Activated CD4-positive, alpha-beta T cell treated with anti-CD3 and anti-CD28 coated beads, Interleukin-2, amount 10 ng/mL, durations not matched to agents 7 days and 5 days (primary cell): ENCODE data around the gene LIMS1. TPM values are rescaled to one million over a fixed set of nuclear protein-coding genes. Genes with fewer than 3 reads are reported as not detected.
"Not testable (repeated sequence)": the region's sequence is repeated elsewhere in the genome, so short reads cannot be mapped to it uniquely, and the experiment has no call there.

Experiments
- CTCF ChIA-PET: fragments of 350-600 bp; sonication (Branson Sonifier 250); formaldehyde crosslinking; loops from one replicate; lab custom pipeline; 2021; ENCODE audit warnings: antibody characterized with exemption; lab: Charles Lee
- POLR2A ChIA-PET: fragments of 350-600 bp; sonication (Branson Sonifier 250); formaldehyde crosslinking; loops from one replicate; lab custom pipeline; 2021; ENCODE audit warnings: antibody characterized with exemption; lab: Charles Lee
- DNase-seq: peaks from one replicate; pipeline ENCODE4 v3.0.0-alpha.2; 2020
- H3K27ac Mint-ChIP-seq: one replicate; pipeline ENCODE4 v1.8.0; 2021; ENCODE audit warnings: mild to moderate bottlenecking, moderate library complexity, mixed read lengths
- H3K27me3 Mint-ChIP-seq: one replicate; pipeline ENCODE4 v1.8.0; 2021; ENCODE audit warnings: mixed read lengths
- H3K36me3 Mint-ChIP-seq: one replicate; pipeline ENCODE4 v1.8.0; 2021; ENCODE audit warnings: low read depth, mixed read lengths
- H3K4me1 Mint-ChIP-seq: one replicate; pipeline ENCODE4 v1.8.0; 2021; ENCODE audit warnings: mixed read lengths
- H3K4me3 Mint-ChIP-seq: one replicate; pipeline ENCODE4 v1.8.0; 2021; ENCODE audit warnings: mild to moderate bottlenecking, moderate library complexity, mixed read lengths
- H3K9me3 Mint-ChIP-seq: one replicate; pipeline ENCODE4 v1.8.0; 2021; ENCODE audit warnings: mixed read lengths
- total RNA-seq, 2 experiments: library from RNA; stranded (reverse); gene quantifications; one replicate each; pipeline ENCODE4 v1.2.3, GENCODE V29; 2021

LIMS1 gene, protein sequence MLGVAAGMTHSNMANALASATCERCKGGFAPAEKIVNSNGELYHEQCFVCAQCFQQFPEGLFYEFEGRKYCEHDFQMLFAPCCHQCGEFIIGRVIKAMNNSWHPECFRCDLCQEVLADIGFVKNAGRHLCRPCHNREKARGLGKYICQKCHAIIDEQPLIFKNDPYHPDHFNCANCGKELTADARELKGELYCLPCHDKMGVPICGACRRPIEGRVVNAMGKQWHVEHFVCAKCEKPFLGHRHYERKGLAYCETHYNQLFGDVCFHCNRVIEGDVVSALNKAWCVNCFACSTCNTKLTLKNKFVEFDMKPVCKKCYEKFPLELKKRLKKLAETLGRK
- 10 to 100 TPM; 57.2 to 63.2 TPM for total RNA-seq

DNA sequence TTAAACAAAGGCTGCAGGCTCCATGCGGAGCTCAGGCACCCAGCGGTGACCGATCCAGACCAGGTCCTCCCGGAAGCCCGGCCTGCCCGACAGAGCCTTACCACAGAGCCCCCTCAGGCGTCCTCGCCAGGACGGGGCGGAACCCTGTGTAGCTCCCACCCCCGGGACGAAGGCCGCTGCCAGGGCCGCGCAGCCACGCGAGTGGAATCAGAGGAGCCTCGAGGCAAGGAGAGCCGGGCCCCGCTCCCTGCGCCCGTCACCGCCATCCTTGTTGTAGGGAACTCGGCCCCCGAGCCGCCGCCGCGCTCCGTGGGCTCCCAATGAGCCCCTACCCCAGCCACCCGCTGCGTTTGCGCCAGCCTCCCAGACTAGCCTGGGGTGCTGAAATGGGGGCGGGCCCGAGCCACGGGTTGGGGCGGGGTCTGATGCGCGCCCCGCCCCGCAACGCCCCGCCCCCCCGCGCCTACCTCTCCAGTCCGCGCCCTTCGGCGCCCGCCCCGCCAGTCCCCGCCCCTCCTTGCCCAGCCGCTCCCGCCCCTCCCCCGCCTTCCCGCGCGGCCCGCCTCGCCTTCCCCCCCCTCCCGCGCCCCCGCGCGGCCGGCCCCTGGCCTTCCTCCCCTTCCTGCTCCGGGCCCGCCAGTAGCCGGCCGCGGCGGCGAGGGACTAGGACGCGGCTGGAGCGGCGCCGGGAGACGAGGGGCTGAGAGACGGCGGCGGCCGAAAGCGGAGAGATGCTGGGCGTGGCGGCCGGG lies at the start of gene LIMS1:
TSS of gene LIMS1 (plus strand) at position 639 of the 752 bp plus-strand sequence. CDS start at position 732, 93 bp downstream.
- peak within 1 kb of the TSS; percentile 96 for H3K4me3 Mint-ChIP-seq
- no peaks in the 10 kb centered on the region for H3K27me3 Mint-ChIP-seq
- peak; percentile 89 for DNase-seq
- H3K9me3 Mint-ChIP-seq, result no peaks in the 10 kb centered on the region
- ChIA-PET CTCF (interaction anchor here (0.9 to 1.4 kb wide), 5 partner anchors 8 to 103 kb away, joined by 3 to 7 read pairs (median 3); no protein-coding TSS in a partner anchor), POLR2A (interaction anchor here (0.6 kb wide), 2 partner anchors 43 to 85 kb away, joined by 3 to 5 read pairs; no protein-coding TSS in a partner anchor)
- peaks cover 59% of the 10 kb centered on the region for H3K4me1 Mint-ChIP-seq
- no peaks in the 10 kb centered on the region for H3K36me3 Mint-ChIP-seq
- H3K27ac Mint-ChIP-seq, result peak within 1 kb of the TSS; percentile 96

DNA sequence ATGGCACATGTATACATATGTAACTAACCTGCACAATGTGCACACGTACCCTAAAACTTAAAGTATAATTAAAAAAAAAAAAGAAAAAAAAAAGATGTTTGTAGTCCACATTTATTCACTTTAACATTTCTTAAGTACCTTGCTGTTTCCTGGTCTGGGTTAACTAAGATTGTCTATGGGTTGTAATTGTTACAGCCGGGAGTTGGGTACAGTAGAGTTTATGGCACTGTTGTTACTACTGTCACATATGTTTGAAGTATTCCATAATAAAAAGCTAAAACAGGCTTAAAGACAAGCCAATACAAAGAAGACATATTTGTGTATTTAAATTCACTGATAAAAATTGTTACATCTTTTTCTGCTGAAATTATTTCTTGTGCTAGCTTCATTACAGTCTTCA lies 49.0 kb upstream of the LIMS1 start:
- H3K4me1 Mint-ChIP-seq, result no peaks in the 10 kb centered on the region

DNA sequence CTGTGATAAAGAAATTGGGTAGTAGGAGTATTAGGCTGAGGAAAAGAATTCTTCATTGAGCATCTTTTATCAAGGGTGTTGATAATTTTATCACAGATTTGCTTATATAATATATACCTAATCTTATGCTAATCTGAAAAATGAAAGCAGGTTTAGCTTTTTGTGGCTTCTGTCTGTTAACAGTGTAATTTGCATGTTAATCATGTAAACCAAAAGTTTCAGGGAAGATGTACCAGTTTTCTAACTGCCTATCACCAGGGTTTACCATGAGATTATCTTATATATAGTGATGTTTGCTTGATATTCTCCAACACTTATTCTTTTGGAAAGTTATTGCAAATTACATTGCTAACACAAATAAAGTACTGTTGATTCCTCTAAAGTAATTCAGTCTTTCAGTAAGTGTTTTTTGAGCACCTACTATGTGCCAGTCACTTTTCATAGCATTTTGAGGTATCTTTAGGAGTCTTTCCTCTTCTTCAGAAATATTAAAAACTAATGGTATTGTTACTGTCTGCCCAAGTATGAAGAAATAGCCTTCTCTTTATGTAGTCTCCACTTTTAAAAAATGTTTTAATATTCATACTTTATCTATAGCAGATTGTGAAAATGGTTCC lies 43.7 kb upstream of the LIMS1 start:
- Mint-ChIP-seq H3K4me1 (peaks cover 4% of the 10 kb centered on the region), H3K9me3 (no peaks in the 10 kb centered on the region), H3K27me3 (no peaks in the 10 kb centered on the region), H3K4me3 (no peak overlapping the region), H3K36me3 (peaks cover 45% of the 10 kb centered on the region), H3K27ac (no peak overlapping the region)
- POLR2A ChIA-PET, result no interaction called here
- CTCF ChIA-PET, result no interaction called here
- no peak for DNase-seq

More for the DNA sequence above, 49.0 kb upstream of the LIMS1 start:
- Mint-ChIP-seq H3K27me3 (no peaks in the 10 kb centered on the region), H3K36me3 (peaks cover 48% of the 10 kb centered on the region), H3K4me3 (no peak overlapping the region), H3K9me3 (peaks cover 2% of the 10 kb centered on the region), H3K27ac (no peak overlapping the region)
- DNase-seq, result no peak
- ChIA-PET CTCF (no interaction called here), POLR2A (no interaction called here)

DNA sequence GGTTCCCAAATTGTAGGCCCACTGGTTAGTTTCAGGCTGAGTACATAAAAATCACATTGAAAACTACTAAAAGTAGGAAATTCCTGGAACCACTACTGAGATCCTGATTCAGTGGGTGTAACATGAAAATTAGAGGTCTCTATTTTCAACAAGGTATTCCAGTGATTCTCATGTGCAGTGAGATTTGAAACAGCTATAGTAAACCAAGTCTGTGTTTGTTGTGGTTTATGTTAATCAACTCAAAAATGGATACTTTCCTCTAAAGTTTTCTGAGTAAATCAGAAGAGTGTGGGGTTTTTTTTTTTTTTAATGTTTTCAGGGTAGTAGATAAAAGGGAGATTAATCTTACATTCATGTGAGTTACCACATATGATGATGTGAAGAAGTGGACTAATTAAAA lies 42.4 kb upstream of the LIMS1 start:
- Mint-ChIP-seq H3K27me3 (no peaks in the 10 kb centered on the region), H3K27ac (no peak overlapping the region), H3K4me3 (no peak overlapping the region), H3K36me3 (peaks cover 45% of the 10 kb centered on the region), H3K9me3 (no peaks in the 10 kb centered on the region), H3K4me1 (peaks cover 4% of the 10 kb centered on the region)
- CTCF ChIA-PET, result no interaction called here
- DNase-seq, result no peak
- POLR2A ChIA-PET, result no interaction called here

DNA sequence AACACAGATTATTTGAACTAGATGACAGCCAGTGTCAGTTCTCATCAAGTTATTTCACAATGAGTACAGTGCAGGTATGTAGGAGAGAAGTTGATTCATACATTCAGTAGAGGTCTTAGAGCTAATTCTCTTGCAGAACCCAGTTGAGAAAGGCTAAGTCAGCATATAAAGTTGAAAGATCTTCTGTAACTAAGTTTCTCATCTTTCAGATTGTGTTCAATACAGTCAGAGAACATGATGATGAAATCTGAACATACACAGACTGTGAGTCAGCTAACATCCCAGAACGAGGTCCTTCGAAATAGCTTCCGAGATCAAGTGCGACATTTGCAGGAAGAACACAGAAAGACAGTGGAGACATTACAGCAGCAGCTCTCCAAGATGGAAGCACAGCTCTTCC lies 41.9 kb upstream of the LIMS1 start:
- Mint-ChIP-seq H3K27ac (no peak overlapping the region), H3K27me3 (no peaks in the 10 kb centered on the region), H3K4me1 (peaks cover 4% of the 10 kb centered on the region), H3K36me3 (peaks cover 48% of the 10 kb centered on the region), H3K9me3 (no peaks in the 10 kb centered on the region), H3K4me3 (no peak overlapping the region)
- CTCF ChIA-PET, result no interaction called here
- POLR2A ChIA-PET, result no interaction called here
- DNase-seq, result no peak

DNA sequence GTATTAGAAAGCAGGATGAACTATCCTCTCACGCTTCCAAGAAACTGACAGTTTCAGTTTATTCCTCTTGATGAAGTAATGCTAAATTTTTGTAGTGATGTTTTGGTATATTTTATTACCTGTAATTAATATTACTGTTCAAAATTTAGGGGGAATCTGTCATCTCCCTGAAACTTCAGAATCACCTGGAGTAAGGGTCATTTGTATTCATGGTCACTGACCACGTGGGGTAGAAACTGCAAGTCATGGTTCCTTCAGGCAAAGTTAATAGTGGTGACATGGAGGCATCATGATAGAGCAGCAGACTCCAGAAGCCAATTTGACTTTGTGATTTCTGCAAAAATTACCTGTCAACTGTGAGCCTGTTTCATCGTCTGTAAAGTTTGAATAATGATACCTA lies 38.1 kb upstream of the LIMS1 start:
- peaks cover 48% of the 10 kb centered on the region for H3K36me3 Mint-ChIP-seq
- CTCF ChIA-PET, DNase-seq, H3K27me3 Mint-ChIP-seq, H3K4me3 Mint-ChIP-seq, H3K27ac Mint-ChIP-seq, POLR2A ChIA-PET, H3K4me1 Mint-ChIP-seq, H3K9me3 Mint-ChIP-seq: not testable (repeated sequence)

DNA sequence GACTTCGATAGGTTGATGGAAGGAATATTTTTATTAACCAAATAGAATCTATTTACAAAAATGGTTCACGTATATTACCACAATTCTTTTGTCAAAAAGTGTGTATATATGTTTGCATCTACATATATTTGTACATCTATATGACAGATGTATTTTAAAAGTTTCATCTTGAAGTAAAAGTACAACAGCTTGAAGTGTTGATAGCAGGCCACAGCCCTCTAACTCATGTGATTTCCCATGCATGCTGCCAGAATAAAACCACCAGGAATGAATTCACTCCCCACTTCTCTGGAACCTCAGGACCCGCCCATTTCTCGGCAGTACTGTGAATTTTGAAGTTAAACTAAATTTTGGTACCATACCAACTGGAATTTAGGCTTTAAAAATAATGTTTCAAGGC lies 26.6 kb upstream of the LIMS1 start:
- H3K4me1 Mint-ChIP-seq, DNase-seq, H3K9me3 Mint-ChIP-seq, CTCF ChIA-PET, H3K4me3 Mint-ChIP-seq, POLR2A ChIA-PET, H3K27ac Mint-ChIP-seq, H3K27me3 Mint-ChIP-seq: not testable (repeated sequence)
- H3K36me3 Mint-ChIP-seq, result peaks cover 36% of the 10 kb centered on the region

DNA sequence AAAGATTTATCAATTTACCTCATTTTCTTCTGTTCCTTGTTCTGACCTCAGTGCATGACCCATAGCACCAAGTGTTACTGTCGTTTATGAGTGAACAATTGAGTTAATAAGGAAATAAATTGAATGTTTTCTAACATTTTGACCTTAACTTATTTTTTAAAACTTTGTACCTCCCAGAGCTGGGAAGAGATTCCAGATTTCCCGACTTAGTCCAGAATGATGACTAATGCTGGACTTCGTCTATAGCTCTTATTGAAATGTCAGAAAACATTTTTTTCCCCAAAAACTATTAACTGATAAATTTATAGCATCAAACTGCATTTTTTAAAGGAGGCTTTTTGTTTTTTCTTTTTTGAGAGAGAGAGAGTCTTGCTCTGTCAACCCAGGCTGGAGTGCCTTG lies 21.8 kb upstream of the LIMS1 start:
- H3K9me3 Mint-ChIP-seq, H3K4me3 Mint-ChIP-seq, POLR2A ChIA-PET, DNase-seq, H3K27me3 Mint-ChIP-seq, H3K27ac Mint-ChIP-seq, H3K4me1 Mint-ChIP-seq: not testable (repeated sequence)
- CTCF ChIA-PET, result interaction anchor here (0.7 kb wide), 1 partner anchor 616 kb away, joined by 3 read pairs; no protein-coding TSS in a partner anchor
- peaks cover 10% of the 10 kb centered on the region for H3K36me3 Mint-ChIP-seq

DNA sequence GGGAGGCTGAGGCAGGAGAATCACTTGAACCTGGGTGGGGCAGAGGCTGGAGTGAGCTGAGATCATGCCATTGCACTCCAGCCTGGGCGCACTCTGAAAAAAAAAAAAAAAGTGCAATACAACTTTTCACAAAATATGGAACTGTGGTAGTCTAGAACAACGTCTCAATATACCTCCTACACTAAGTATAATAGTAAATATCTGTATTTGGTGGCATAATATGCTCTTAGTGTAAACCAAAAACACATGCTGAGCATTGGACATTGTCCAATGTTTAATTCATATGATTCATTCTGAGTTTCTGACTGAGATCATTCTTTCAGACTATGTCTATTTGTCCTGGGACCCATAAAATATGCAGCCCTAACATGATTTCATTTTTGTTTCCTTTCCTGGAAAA lies 19.8 kb upstream of the LIMS1 start:
- CTCF ChIA-PET, H3K4me3 Mint-ChIP-seq, H3K36me3 Mint-ChIP-seq, POLR2A ChIA-PET, H3K27ac Mint-ChIP-seq, H3K27me3 Mint-ChIP-seq, DNase-seq, H3K4me1 Mint-ChIP-seq: not testable (repeated sequence)
- H3K9me3 Mint-ChIP-seq, result peaks cover 11% of the 10 kb centered on the region

DNA sequence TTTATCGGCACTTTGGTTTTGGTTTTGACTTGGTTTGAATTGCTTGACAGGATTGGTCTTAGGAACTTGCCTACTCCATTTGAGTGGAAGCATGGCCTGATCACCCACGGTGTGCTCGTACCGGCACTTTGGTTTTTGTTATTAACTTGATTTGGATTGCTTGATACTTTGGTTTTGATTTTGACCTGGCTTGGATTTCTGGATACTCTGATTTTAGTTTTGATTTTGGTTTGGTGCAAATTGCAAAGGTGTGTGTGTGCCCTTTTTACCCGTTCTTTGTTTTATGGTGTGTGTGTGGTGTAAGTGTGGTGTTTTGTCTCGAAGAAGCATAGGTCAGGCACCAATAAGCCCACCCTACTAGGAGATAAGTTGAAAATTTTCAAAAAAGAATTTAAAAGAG lies 9.6 kb upstream of the LIMS1 start:
- H3K36me3 Mint-ChIP-seq, H3K9me3 Mint-ChIP-seq, DNase-seq, H3K27ac Mint-ChIP-seq, H3K4me1 Mint-ChIP-seq, H3K27me3 Mint-ChIP-seq, CTCF ChIA-PET, POLR2A ChIA-PET, H3K4me3 Mint-ChIP-seq: not testable (repeated sequence)

DNA sequence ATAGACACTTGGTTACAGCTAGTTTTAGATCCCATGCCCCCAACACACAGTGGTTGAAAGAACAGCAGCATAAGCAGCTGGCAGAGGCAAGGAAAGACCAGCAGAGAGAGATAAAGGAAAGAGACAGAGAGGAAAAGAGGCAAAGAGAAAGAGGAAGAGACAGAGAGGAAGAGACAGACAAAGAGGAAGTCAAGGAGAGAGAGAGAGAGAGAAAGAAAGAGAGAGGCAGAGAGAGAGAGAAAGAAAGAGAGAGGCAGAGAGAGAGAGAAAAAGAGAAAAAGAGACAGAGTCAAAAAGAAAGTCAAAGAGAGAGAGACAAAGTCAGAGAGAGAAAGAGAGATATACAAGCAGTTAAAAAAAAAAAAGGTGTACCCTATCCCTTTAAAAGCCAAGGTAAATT lies 9.0 kb upstream of the LIMS1 start:
- DNase-seq, H3K9me3 Mint-ChIP-seq, CTCF ChIA-PET, H3K27me3 Mint-ChIP-seq, H3K4me3 Mint-ChIP-seq, H3K36me3 Mint-ChIP-seq, POLR2A ChIA-PET: not testable (repeated sequence)
- Mint-ChIP-seq H3K4me1 (peaks cover 11% of the 10 kb centered on the region), H3K27ac (peak overlapping the region; percentile 58)

DNA sequence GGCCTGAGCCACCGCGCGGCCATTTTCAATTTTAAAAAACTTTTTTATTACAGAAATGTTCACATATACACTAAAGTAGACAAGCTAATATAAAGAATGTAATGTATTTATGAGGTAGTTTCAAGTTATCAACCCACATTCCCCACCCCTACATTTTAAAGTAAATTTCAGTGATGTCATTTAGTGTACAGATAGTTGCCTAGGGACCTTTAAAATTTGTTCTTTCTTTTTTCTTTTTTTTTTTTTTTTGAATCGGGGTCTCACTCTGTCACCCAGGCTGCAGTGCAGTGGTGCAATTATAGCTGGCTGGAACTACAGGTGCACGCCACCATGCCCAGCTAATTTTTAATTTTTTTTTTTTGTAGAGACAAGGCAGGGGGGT lies 2.6 kb upstream of the LIMS1 start:
- no peaks in the 10 kb centered on the region for H3K9me3 Mint-ChIP-seq
- H3K27me3 Mint-ChIP-seq, result no peaks in the 10 kb centered on the region
- DNase-seq, result no peak
- peak overlapping the region; percentile 69 for H3K4me3 Mint-ChIP-seq
- ChIA-PET POLR2A (interaction anchor here (0.7 kb wide), 1 partner anchor 179 kb away, joined by 5 read pairs; no protein-coding TSS in a partner anchor), CTCF (interaction anchor here (0.6 kb wide), 2 partner anchors 52 to 100 kb away, joined by 3 to 4 read pairs; no protein-coding TSS in a partner anchor)
- H3K36me3 Mint-ChIP-seq, result no peaks in the 10 kb centered on the region
- H3K4me1 Mint-ChIP-seq, result peaks cover 42% of the 10 kb centered on the region
- H3K27ac Mint-ChIP-seq, result peak overlapping the region; percentile 88
